ENCODE data around the gene ATG2A.

GRCh38 chr11:64963072-64963631, 46.1 kb upstream of the ATG2A start:
- TF ChIP-seq CTCF (conservative IDR thresholded peaks at IDR 0.05; ENCODE audit: low read depth, low read length), result no peak
- TF ChIP-seq EZH2 (IDR thresholded peaks at IDR 0.05; ENCODE audit: borderline replicate concordance, low read depth, low read length, poor library complexity, severe bottlenecking), result no peak

Measured in A673 (cell line).